Activated naive CD4-positive, alpha-beta T cell treated with anti-CD3 and anti-CD28 coated beads, Interleukin-2, amount 50 U/mL, for 24 hours (primary cell): ENCODE measurements around the gene KIF7.

ENCODE experiments used
- H3K27ac Mint-ChIP-seq: one replicate; pipeline ENCODE4 v1.8.0; 2021; ENCODE audit warnings: mild to moderate bottlenecking, mixed read lengths
- H3K27me3 Mint-ChIP-seq: one replicate; pipeline ENCODE4 v1.8.0; 2021; ENCODE audit warnings: mixed read lengths
- H3K36me3 Mint-ChIP-seq: one replicate; pipeline ENCODE4 v1.8.0; 2021; ENCODE audit warnings: mixed read lengths
- H3K4me1 Mint-ChIP-seq: one replicate; pipeline ENCODE4 v1.8.0; 2021; ENCODE audit warnings: mixed read lengths
- H3K4me3 Mint-ChIP-seq: one replicate; pipeline ENCODE4 v1.8.0; 2021; ENCODE audit warnings: mild to moderate bottlenecking, mixed read lengths
- H3K9me3 Mint-ChIP-seq: one replicate; pipeline ENCODE4 v1.8.0; 2021; ENCODE audit warnings: mixed read lengths

Gene KIF7

DNA sequence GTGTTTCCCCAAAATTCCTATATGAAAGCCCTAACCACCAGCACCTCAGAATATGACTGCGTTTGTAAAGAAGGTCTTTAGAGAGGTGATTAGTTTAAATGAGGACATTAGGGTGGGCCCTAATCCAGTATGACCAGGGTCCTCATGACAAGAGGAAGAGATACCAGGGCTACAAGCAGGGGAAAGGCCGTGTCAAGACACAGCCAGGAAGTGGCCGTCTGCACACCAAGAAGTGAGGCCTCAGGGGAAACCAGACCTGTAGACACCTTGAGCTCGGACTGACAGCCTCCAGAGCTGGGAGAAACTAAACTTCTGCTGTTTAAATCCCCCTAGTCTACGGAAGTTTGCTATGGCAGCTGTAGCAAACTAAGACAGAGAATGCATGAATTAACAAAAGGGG is 14.2 kb downstream of the KIF7 start:
- Mint-ChIP-seq H3K4me3 (no peak overlapping the region), H3K27me3 (no peaks in the 10 kb centered on the region), H3K36me3 (no peaks in the 10 kb centered on the region), H3K27ac (no peak overlapping the region), H3K4me1 (no peaks in the 10 kb centered on the region), H3K9me3 (no peaks in the 10 kb centered on the region)

DNA sequence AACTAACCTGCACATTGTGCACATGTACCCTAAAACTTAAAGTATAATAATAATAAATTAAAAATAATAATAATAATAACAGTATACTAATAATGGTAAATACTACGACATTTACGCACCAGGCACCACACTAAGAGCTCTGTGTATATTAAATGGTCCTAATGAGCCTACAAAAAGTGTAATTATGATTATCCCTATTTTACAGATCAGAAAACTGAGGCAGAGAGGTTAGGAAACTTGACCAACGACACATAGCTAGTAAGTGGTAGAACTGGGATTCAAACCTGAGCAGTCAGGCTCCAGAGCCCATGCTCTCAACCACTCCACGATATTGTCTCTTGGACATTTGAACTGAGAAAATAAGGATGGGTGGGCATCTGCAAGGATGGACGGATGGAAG is 15.0 kb downstream of the KIF7 start:
- H3K4me1 Mint-ChIP-seq = no peaks in the 10 kb centered on the region
- no peaks in the 10 kb centered on the region for H3K27me3 Mint-ChIP-seq
- no peaks in the 10 kb centered on the region for H3K9me3 Mint-ChIP-seq
- H3K4me3 Mint-ChIP-seq = no peak overlapping the region
- H3K27ac Mint-ChIP-seq = no peak overlapping the region
- peaks cover 1% of the 10 kb centered on the region for H3K36me3 Mint-ChIP-seq

DNA sequence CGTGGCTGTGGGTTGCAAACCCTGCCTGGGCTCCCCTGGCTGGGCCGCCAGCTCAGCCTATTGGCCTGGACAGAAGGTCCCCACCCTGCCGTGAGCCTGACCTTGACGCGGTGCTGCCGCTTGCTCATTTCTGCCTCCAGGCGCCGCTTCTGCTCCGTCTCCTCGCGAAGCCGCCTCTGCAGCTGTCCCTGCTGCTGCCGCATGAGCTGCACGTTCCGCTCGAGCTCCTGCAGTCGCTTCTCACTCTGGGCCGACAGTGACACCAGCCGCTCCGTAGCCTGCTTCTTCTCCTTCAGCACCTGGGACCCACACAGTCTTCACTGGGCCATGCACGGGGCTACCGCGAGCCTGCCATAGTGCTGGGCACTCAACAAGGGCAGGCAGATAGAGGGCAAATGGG is 21.7 kb downstream of the KIF7 start:
- Mint-ChIP-seq H3K9me3 (no peaks in the 10 kb centered on the region), H3K4me1 (no peaks in the 10 kb centered on the region), H3K27ac (no peak overlapping the region), H3K27me3 (no peaks in the 10 kb centered on the region), H3K4me3 (no peak overlapping the region), H3K36me3 (peaks cover 4% of the 10 kb centered on the region)

DNA sequence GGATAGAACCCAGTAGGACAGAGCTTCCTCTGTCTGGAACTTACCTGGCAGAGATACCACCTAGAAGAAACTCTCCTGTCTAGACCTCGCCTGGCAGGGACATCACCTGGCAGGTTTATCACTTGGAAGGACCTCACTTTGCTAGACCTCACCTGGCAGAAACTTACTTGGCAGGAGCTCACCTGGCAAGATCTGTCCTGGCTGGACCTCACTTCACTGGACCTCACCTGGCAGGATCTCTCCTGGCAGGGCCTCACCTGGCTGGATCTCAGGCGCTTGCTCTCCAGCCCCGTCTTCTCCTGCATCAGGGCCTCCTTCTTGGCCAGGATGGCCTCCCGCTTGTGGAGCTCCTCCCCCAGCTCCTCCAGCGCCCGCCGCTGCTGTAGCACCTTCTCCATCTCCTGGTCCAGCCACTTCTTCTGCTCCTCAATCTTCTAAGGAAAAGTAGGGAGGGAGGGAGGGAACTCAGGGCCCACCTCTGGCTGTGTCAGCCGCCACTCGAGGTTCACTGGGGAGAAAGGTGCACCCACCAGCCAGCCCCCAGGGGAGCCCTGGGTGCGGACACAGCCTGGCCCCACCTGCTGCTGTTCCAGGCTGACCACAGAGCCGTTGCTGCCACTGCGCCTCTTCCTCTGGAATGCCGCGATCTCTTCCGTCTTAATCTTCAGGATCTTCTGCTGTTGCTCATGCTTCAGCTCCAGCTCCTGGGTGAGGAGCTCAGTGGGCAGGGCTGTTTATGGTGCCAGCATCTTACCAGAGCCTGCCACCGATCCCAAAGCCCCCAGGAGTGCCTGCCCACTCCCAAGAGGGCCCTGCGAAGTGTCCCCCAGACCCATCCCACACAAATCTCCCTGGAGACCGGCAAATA is 22.5 kb downstream of the KIF7 start:
- no peaks in the 10 kb centered on the region for H3K4me1 Mint-ChIP-seq
- H3K27me3 Mint-ChIP-seq = no peaks in the 10 kb centered on the region
- H3K9me3 Mint-ChIP-seq = no peaks in the 10 kb centered on the region
- peaks cover 4% of the 10 kb centered on the region for H3K36me3 Mint-ChIP-seq
- no peak overlapping the region for H3K4me3 Mint-ChIP-seq
- H3K27ac Mint-ChIP-seq = no peak overlapping the region

DNA sequence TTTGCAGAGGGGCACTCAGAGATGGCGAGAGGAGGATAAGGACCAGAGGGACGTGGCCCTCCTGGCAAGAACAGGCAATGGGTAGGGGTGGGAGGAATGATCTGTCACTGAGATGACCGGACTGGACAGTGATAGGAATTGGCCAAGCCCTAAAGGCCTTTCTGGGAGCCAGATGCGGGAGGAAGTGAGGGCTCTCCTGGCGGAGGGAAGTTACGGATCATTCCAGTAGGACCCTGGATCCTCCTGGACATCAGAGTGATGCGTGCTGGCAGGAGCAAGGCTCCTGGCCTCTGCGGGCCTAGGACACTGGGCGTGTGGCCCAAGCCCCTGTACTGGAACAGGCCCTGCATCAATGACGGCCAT is 23.4 kb downstream of the KIF7 start:
- Mint-ChIP-seq H3K27ac (no peak overlapping the region), H3K9me3 (no peaks in the 10 kb centered on the region), H3K27me3 (no peaks in the 10 kb centered on the region), H3K4me3 (no peak overlapping the region), H3K36me3 (peaks cover 4% of the 10 kb centered on the region), H3K4me1 (no peaks in the 10 kb centered on the region)

DNA sequence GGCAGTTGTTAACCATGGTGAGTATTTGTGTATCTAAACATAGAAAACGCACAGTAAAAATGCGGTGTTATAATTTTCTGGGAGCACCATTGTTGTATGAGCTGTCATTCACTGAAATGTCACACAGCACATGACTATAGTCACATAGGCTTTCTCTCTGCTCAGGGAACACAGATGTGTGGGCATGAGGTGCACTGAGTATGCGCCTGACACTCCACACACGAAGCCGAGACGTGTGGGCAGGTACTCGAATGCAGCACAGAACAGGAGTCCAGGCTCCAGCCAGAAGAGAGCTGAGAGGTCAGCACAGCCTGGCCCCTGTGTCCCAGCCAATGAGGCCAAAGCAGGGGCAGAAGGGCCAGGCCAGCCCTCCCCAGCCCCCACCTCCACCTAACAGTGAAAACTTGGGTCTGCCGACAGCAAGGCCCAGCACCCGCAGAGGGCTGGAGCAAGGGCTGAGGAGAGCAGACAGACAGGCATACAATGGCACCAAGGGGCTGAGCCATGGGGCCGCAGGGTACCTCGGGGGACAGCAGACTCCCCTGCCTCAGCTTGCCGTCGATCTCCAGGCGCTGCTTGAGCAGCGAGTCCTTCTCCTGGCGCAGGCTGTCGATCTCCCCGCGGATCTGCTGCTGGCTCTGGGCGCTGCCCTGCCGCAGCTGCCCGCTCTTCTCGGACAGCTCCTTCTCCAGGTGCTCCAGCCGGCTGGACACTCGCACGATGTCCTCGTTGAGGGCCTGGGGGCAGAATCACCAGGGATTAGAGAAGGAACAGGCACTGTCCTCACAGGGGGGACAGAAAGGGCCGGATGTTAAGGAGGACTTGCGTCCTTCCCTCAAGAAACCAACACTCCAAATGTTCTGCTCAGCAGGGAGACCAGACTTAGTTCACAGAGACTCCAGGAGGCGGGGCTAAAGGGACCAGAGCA is 24.0 kb downstream of the KIF7 start:
- H3K27ac Mint-ChIP-seq = no peak overlapping the region
- no peaks in the 10 kb centered on the region for H3K4me1 Mint-ChIP-seq
- H3K36me3 Mint-ChIP-seq = peaks cover 4% of the 10 kb centered on the region
- no peak overlapping the region for H3K4me3 Mint-ChIP-seq
- H3K9me3 Mint-ChIP-seq = no peaks in the 10 kb centered on the region
- H3K27me3 Mint-ChIP-seq = no peaks in the 10 kb centered on the region

DNA sequence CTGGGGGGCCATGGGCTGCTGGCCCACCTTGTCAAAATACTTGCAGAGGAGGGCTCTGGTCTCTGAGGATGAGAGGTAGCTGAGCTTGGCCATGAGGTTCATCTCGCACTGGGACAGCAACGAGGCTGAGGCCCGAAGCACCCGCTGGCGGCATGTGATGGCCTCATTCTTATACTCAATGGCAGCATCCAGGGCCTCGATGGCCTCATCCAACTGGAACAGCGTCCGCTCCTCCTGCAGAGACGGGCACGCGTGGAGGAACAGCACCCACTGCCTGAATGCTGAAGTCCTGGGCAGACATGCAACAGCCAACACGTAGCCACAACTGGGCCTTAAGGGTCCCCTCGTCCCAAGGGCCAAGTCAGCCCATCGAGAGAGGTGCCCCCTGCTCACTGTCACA is 25.0 kb downstream of the KIF7 start:
- no peak overlapping the region for H3K27ac Mint-ChIP-seq
- no peaks in the 10 kb centered on the region for H3K4me1 Mint-ChIP-seq
- no peak overlapping the region for H3K4me3 Mint-ChIP-seq
- peaks cover 3% of the 10 kb centered on the region for H3K36me3 Mint-ChIP-seq
- no peaks in the 10 kb centered on the region for H3K9me3 Mint-ChIP-seq
- H3K27me3 Mint-ChIP-seq = no peaks in the 10 kb centered on the region

DNA sequence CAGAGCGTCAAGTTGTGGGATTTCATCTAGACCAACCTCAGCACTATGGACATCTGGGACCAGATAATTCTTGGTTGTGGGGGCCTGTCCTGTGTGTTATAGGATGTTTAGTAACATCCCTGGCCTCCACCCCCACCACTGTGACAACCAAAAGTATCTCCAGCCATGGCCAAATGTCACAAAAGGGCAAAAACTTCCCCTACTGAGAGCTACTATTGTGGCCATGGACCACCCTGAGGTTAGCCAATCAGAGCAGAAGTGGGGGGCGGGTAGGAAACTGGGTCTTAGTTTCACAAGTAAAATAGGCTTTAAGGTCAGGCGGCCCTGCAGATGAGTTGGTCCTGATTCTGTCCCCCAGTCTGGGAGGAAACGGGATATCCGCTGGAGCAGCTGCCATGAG is 25.4 kb downstream of the KIF7 start:
- Mint-ChIP-seq H3K4me3 (no peak overlapping the region), H3K9me3 (no peaks in the 10 kb centered on the region), H3K27me3 (no peaks in the 10 kb centered on the region), H3K4me1 (no peaks in the 10 kb centered on the region), H3K36me3 (peaks cover 2% of the 10 kb centered on the region), H3K27ac (no peak overlapping the region)

DNA sequence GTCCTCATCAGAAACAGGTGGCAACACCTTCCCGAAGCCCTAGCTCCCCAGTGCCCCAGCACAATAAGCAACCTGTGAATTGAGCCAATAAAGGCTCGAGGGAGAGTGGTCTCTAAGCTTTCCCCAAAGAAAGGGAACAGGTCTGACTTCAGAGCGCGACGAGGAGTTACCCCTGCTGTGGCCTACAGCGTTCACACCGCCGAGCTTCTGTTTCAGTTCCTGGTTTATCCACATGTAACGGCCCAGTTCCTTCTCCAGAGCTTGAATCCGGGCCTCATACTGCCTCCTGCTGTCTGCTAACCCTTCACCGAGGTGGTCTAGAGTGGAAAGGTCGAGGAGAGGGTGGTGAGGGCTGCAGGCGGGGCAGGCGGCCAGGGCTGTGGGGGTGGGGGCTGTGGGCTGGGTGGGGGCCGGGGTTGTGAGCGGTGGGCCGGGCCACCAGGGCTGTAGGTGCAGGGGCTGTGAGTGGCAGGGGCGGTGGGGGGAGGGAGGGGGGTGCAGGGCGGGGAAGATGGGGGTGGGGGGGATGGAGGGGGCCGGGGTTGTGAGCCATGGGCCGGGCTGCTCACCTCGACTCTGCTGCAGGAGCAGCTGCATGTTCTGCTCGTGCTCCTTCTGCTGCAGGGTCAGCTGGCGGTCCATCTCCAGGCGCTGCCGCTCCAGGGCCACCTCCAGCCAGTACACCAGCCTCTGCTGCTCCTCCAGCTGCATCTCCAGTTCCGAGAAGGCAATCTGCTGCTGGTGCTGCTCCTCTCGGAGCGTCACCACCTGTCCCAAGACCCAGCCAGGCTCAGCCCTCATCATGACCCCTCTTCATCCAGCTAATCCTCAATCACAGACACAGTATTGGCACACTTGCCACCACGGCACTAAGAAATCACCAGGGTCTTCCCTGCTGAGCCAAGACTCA is 26.2 kb downstream of the KIF7 start:
- Mint-ChIP-seq H3K4me3 (no peak overlapping the region), H3K4me1 (no peaks in the 10 kb centered on the region), H3K27ac (no peak overlapping the region), H3K27me3 (no peaks in the 10 kb centered on the region), H3K9me3 (no peaks in the 10 kb centered on the region), H3K36me3 (peaks cover 2% of the 10 kb centered on the region)

DNA sequence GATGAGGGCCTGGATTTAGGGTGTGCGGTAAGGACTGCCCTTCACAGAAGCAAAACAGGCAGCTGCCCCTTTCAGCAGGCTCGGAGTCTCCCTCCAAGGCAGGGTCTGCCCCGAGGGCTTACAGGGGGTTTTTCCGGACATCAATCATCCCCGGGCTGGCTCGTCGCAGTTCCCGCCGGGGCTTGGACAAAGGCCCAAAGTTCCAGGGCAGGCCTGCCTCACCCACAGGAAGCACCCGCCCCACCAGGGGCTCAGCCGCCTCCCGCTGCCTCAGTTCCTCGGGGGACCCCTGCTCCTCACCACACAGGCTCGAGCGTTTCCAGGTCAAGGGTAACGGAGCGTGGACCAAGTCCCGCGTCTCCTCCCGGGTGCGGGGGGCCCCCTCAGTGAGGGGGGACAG is 27.0 kb downstream of the KIF7 start:
- Mint-ChIP-seq H3K4me1 (no peaks in the 10 kb centered on the region), H3K27ac (no peak overlapping the region), H3K9me3 (no peaks in the 10 kb centered on the region), H3K27me3 (no peaks in the 10 kb centered on the region), H3K36me3 (peaks cover 2% of the 10 kb centered on the region), H3K4me3 (no peak overlapping the region)

DNA sequence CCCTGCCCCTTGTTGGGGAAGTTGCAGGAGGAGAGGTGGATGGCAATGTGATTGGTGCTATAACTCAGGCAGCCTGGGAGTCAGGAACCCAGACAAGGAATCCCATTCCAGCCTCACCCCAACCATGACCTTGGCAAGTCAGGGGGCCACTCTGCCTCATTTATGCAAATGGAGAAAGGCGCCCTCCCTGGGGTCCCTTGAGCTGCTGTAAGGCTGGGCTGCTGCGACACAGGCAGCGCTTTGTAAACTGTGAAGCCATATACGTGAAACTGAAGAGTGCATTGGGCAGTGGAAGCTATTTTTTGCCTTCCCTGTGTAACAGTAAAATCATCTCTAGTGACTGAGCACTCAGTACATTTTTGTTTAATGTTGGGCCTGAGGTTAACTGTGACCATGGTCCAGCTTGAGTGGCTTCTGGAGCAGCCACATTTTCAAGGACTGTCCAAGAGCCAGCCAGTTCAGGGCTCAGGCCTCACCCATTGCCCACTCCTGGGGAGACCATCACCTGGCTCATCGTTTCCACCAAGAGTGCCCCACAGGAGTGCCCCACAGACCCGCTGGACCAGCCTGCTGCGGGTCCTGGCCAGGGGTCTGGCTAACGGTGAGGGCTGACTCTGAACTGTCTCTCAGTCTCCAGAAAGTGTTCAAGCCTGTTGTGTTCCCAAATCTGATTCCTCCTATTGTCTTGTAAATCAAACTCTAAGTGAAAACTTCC is 27.9 kb downstream of the KIF7 start:
- H3K4me1 Mint-ChIP-seq = no peaks in the 10 kb centered on the region

DNA sequence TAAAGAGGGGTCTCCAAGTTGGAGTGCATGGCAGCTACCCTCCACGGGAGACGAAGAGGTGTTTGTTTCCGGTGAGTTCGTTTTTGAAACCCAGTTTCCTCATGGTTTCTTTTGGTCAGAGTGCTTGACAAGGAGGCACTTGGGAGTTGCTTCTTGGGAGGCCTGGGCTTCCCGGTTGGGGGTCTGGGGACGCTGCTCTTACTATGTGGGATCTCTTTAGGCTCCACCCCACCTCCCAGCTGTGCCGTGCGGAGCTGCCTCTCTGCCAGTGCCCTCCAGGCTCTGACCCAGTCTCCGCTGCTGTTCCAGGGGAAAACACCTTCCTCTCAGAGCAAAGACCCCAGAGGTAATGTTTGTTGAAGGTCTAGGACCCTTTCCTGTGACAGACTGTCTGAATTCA is 29.6 kb downstream of the KIF7 start:
- Mint-ChIP-seq H3K9me3 (no peaks in the 10 kb centered on the region), H3K4me1 (no peaks in the 10 kb centered on the region), H3K27me3 (no peaks in the 10 kb centered on the region), H3K4me3 (no peak overlapping the region), H3K27ac (no peak overlapping the region), H3K36me3 (peaks cover 2% of the 10 kb centered on the region)

More for the DNA sequence above, 27.9 kb downstream of the KIF7 start:
- Mint-ChIP-seq H3K27me3 (no peaks in the 10 kb centered on the region), H3K4me3 (no peak overlapping the region), H3K36me3 (peaks cover 2% of the 10 kb centered on the region), H3K27ac (no peak overlapping the region), H3K9me3 (no peaks in the 10 kb centered on the region)

DNA sequence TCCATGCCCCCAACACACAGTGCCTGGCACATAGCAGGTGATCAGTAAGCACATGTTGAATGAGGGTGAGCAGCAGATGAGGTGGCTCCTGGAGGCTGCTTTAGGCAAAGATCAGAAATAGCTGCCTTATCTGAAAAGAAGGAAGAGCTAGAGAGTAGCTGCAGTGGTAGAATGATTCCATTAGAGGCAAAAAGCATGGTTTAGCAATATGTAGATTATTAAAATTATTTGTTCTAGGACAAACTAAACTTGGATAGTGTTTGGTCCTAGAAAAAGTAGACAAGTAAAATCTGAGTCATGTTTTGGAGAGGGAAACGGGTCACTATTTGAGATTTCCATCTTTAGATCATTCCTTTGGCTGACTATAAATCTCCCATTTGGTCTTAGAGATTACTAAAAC is 32.1 kb downstream of the KIF7 start:
- Mint-ChIP-seq H3K4me3 (no peak overlapping the region), H3K27ac (no peak overlapping the region), H3K4me1 (no peaks in the 10 kb centered on the region), H3K9me3 (no peaks in the 10 kb centered on the region), H3K27me3 (no peaks in the 10 kb centered on the region), H3K36me3 (no peaks in the 10 kb centered on the region)

DNA sequence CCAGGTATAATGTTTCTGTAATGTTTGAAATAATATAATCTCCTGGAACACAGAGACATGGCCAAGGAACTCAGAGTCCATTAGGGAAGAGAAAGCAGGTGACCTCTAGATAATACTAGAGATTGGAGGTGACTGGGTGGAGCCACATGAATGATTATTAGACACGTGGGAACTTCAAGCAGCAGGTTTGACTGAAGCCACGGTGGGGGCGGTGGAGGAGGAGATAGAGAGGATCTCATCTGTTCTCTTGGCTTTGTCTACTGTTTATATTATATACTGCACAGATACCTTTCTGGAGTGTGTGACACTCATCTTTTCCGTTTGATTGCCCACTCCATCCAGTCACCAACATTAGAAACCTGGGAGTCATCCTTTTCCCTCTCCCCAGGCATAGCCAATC is 33.7 kb downstream of the KIF7 start:
- H3K27me3 Mint-ChIP-seq = no peaks in the 10 kb centered on the region
- H3K9me3 Mint-ChIP-seq = no peaks in the 10 kb centered on the region
- H3K36me3 Mint-ChIP-seq = no peaks in the 10 kb centered on the region
- no peak overlapping the region for H3K4me3 Mint-ChIP-seq
- H3K4me1 Mint-ChIP-seq = no peaks in the 10 kb centered on the region
- H3K27ac Mint-ChIP-seq = no peak overlapping the region

DNA sequence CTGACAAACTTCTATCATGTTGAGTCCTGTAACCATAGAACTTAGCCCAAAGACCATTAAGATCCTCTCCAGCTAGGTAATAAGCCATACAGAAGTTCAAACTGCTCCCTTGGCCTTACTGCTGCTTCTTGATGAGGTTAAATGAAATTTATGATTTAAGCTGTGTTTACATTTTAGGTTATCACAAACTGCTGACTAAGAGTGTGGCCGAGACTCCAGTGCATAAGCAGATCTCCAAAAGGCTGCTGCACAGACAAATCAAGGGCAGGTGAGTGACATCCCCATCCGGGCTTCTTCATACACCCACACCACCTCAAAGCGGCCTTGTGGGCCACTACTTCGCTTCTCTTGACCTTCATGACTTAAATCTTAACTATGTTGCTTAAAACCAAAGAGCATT is 39.0 kb downstream of the KIF7 start:
- no peak overlapping the region for H3K27ac Mint-ChIP-seq
- H3K4me3 Mint-ChIP-seq = no peak overlapping the region
- H3K36me3 Mint-ChIP-seq = peaks cover 10% of the 10 kb centered on the region
- no peaks in the 10 kb centered on the region for H3K27me3 Mint-ChIP-seq
- peaks cover 11% of the 10 kb centered on the region for H3K9me3 Mint-ChIP-seq
- no peaks in the 10 kb centered on the region for H3K4me1 Mint-ChIP-seq
